D341Med (cell line): Measurements from ENCODE around the gene RHOU.

Source experiments
- DNase-seq: peaks from one replicate; pipeline ENCODE4 v3.0.0; 2012; ENCODE audit warnings: low spot score

Gene RHOU

GRCh38 chr1:228785366-228786330, 50.4 kb downstream of the RHOU start:
- DNase-seq, result no peak

DNA sequence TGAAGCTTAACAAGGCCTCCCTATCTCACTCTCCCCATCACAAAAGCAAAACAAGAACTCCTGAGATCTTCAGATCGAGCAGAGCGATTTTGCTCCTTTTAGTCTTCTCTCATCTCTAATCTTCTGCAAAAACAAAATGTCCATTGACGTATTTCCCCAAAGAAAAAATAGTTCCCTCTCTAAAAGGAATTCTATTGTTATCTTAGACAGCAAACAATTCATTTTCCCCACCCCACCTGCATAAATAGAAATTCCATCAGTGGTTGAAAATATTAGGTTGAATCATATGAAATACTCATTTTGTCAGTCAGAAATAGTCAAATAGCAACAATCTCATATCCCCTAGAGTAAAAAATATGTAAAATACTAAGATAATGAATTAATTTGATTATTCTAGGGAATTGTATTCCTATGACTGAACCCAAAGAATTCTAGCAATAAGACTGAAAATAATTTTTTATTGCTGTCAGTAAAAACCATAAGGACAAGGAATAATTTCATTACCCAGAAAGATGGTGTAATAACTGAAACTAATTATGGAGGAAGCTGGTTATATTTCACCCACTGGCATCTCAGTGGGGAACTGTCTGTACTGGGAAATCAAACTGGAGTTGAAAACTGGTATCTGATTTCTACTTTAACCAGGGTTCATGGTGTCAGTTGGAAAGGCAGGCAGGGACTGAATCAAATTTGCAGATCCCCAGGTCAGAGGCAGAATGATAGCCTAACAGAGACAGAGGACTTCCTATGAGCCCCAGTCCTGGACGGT, 51.3 kb downstream of the RHOU start:
- DNase-seq, result no peak

DNA sequence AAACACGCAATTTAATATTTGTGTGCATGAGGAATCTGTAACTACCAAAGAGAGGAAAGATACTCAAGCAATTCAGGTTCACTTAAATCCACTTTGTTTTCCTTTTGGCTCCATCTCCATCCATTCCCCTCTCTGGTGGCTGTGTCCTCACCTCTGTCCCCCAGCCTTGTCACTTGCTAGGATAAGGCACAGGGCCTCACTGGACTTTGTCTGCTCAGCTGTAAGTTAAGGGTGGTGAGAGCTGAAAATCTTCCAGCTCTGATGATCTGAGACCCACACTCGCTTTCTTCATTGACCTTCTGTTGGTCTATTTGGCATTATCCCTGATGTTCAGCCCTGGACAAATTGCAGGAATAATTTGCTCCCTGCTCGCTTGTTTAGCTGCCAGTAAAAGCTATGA, 56.5 kb downstream of the RHOU start:
- no peak for DNase-seq

- no peak for DNase-seq
Measured at GRCh38 chr1:228792601-228793000, 57.3 kb downstream of the RHOU start.

DNA sequence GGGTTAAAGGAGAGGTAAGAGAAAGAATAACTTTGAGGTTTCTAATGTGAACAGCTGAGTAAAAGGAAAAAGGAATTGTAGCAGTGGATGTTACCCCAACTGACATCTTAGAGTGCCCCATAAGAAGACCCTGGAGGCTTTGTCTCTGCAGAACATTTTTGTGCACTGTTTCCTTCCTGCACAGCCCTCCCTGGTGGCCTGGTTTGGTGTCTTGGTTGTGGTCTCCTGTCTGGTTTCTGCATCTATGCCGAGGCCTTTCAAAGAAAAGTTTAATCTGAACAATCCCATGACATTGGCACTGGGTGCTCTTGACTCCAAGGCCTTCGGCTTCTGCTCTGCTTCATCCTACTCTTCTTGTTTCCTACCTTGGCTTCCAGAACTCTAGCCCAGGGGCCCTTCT, 57.8 kb downstream of the RHOU start:
- DNase-seq, result no peak

GRCh38 chr1:228794173-228794572, 58.9 kb downstream of the RHOU start:
- DNase-seq, result no peak

GRCh38 chr1:228794810-228795209, 59.5 kb downstream of the RHOU start:
- no peak for DNase-seq

DNA sequence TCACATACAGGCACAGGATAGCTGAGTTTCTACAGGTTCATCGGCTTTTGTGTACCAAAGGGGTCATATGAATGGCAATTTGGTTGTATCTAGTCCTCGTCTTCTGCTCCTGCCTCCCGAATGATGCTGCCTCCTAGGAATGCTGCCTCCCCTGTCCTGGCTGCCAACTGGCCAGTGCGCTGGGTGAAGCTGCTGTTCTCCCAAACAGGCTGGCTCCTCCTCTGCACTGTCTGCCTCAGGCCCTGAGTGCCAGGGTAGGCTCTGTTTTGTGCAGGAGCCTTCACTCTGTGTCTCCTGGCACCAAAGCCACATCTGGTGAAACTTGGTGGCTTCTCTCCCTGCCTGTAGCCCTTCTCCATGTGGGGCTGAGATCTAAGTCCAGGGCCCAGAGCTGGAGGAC, 60.3 kb downstream of the RHOU start:
- DNase-seq, result no peak
